ENCODE measurements around the gene CNR2.
"Not testable (repeated sequence)": the region's sequence is repeated elsewhere in the genome, so short reads cannot be mapped to it uniquely, and the experiment has no call there.

CNR2 gene

DNA sequence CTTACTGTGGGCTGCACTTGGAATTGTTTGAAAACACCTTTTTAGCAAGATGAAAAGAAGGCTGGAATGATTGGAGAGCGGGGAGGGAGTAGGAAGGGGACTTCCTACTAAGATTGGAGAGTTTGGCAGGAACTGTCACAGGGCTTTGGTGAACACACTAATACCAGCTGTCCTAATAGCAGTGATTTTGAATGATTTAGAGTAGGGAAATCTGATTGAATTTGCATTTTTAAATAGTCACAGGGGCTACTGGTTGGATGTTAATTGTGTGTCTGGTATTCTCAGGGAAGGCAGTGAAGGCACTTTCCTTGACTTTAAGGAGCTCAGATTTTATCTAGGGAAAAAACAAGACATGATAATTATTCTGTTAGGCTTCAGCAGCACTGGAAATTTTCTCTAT, 85.4 kb downstream of the CNR2 start:
- no peak for DNase-seq

GRCh38 chr1:23826590-23826989, 86.6 kb downstream of the CNR2 start:
- not testable (repeated sequence) for DNase-seq

DNA sequence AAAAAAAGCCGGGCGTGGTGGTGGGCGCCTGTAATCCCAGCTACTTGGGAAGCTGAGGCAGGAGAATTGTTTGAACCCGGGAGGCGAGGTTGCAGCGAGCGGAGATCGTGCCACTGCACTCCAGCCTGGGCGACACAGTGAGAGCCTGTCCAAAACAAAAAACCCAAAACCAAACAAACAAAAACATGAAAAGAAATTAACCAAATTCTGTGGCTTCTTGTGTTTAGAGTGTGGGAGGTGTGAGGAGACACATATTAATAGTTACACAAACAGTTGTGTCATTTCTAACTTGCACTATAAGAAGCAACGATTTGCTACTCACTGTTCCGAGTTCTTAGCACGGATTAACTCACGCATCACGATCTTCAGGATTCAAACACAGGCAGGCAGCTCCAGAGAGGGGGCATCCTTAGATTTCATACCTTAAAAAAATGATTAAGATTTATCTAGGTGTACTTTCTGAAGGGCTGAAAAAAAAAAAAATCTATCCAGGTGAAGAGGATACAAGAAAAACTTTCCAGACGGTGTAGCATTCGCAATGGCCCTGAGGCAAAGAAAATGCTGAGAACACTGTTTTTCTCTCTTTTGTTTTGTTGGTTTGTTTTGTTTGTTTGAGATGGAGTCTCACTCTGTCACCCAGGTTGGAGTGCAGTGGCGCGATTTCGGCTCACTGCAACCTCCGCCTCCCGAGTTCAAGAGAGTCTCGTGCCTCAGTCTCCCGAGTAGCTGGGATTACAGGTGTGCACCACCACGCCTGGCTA, 87.2 kb downstream of the CNR2 start:
- no peak for DNase-seq

- peak; percentile 93 for DNase-seq
These were observed 87.9 kb downstream of the CNR2 start, which contains the start of gene HMGCL for GRCh38 chr1:23825076-23825761. Gene HMGCL, minus strand, starts transcription at chr1:23825429. Its CDS starts 14 bp downstream, at chr1:23825415.

GRCh38 chr1:23824711-23825075, 88.5 kb downstream of the CNR2 start:
- DNase-seq = no peak

DNA sequence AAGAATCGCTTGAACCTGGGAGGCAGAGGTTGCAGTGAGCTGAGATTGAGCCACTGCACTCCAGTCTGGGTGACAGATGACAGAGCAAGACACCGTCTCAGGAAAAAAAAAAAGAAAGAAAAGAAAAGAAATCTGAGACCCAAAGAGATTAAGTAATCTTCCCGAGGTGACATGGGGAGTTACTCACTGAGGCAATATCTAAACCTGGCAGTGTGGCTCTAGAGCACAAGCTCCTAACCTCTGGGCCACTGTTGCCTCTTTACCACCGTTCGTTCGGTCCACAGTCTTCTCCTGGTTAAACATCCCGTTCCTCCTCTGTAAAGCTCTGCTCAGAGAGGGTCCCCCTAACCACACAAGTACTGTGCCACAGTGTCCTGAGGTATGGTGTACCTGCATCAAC, 89.4 kb downstream of the CNR2 start:
- DNase-seq = no peak

Data from NCI-H2171 treated with DMSO at 0.1 percent for 48 hours (cell line).